B cell (primary cell): Measurements from ENCODE around the gene EYS. TPM values are rescaled to one million over a fixed set of nuclear protein-coding genes. Genes with fewer than 3 reads are reported as not detected.

Experiments used
- ATAC-seq: fragments of 200-7000 bp; cut with Tn5 transposase; one replicate; pipeline ENCODE4 v1.10.0; 2021; ENCODE audit warnings: low read depth, mild to moderate bottlenecking, moderate number of reproducible peaks, moderate library complexity
- CTCF ChIA-PET: fragments of 350-600 bp; sonication (Branson Sonifier 250); formaldehyde crosslinking; loops from one replicate; lab custom pipeline; 2021; ENCODE audit warnings: antibody characterized with exemption, inconsistent platforms; lab: Charles Lee
- POLR2A ChIA-PET: fragments of 350-600 bp; sonication (Branson Sonifier 250); formaldehyde crosslinking; loops from one replicate; lab custom pipeline; 2021; ENCODE audit warnings: antibody characterized with exemption; lab: Charles Lee
- DNase-seq: peaks from one replicate; pipeline ENCODE4 v3.0.0; 2013
- H2AFZ ChIP-seq: 2 replicates; pipeline ENCODE4 v1.6.1; 2012; ENCODE audit warnings: mild to moderate bottlenecking, low read depth, low read length; ENCODE audit not compliant: insufficient read depth, poor library complexity, severe bottlenecking
- H3K27ac ChIP-seq, 2 donors: 1 replicate in 1 of 2; 2 replicates in 1 of 2; pipeline ENCODE4 v1.5.1; 2012 to 2013; ENCODE audit warnings: low read length in 2 of 2, mild to moderate bottlenecking in 2 of 2, moderate library complexity in 1 of 2
- H3K27me3 ChIP-seq, 4 experiments: fragments of 200-600 bp in 1 of 4; sonication (generic) in 1 of 4; replicated peaks in 1 of 4; 1 replicate in 2 of 4; 2 replicates in 2 of 4; pipeline versions ENCODE4 v1.6.1 to v1.7.0; 2013 to 2016; ENCODE audit warnings: low read length in 3 of 4, mild to moderate bottlenecking in 2 of 4, mixed read lengths in 1 of 4, moderate library complexity in 1 of 4; ENCODE audit not compliant: insufficient read depth in 4 of 4, control insufficient read depth in 3 of 4; ENCODE audit errors: control extremely low read depth in 1 of 4
- H3K36me3 ChIP-seq, 2 experiments: replicated peaks in 1 of 2; 1 replicate in 1 of 2; 2 replicates in 1 of 2; pipeline versions ENCODE4 v1.6.1 to v1.7.1; 2013; ENCODE audit warnings: low read length in 1 of 2; ENCODE audit not compliant: insufficient read depth in 2 of 2, control insufficient read depth in 1 of 2; ENCODE audit errors: control extremely low read depth in 1 of 2, extremely low read depth in 1 of 2
- H3K4me1 ChIP-seq, 2 donors: fragments of 200-600 bp in 1 of 2; sonication (generic) in 1 of 2; 1 replicate in 1 of 2; 2 replicates in 1 of 2; pipeline versions ENCODE4 v1.5.1 to v1.6.1; 2013 to 2017; ENCODE audit warnings: low read length in 2 of 2; ENCODE audit not compliant: control insufficient read depth in 2 of 2, insufficient read depth in 2 of 2
- H3K4me2 ChIP-seq: replicated peaks from 2 replicates; pipeline ENCODE3; 2012; ENCODE audit warnings: mild to moderate bottlenecking, low read depth, low read length; ENCODE audit not compliant: poor library complexity, severe bottlenecking
- H3K4me3 ChIP-seq, 5 experiments: fragments of 200-600 bp in 1 of 5; sonication (generic) in 1 of 5; 1 replicate in 3 of 5; 2 replicates in 2 of 5; pipeline versions ENCODE4 v1.5.1 to v1.7.0; 2011 to 2016; ENCODE audit warnings: low read length in 4 of 5, mild to moderate bottlenecking in 4 of 5, low read depth in 2 of 5, control low read depth in 1 of 5, moderate library complexity in 1 of 5; ENCODE audit not compliant: insufficient read depth in 1 of 5; ENCODE audit errors: control extremely low read depth in 1 of 5, extremely low read depth in 1 of 5
- H3K79me2 ChIP-seq: fragments of 200-600 bp; sonication (generic); one replicate; pipeline ENCODE4 v1.6.0; 2016; ENCODE audit warnings: low read length; ENCODE audit not compliant: control insufficient read depth, insufficient read depth
- H3K9ac ChIP-seq: fragments of 200-600 bp; sonication (generic); 2 replicates; pipeline ENCODE4 v1.6.1; 2017; ENCODE audit warnings: mild to moderate bottlenecking, low read length, moderate library complexity
- H3K9me3 ChIP-seq, 3 donors: one replicate each; pipeline versions ENCODE4 v1.6.1 to v1.7.1; 2013; ENCODE audit warnings: low read length in 2 of 3; ENCODE audit not compliant: control insufficient read depth in 2 of 3, insufficient read depth in 1 of 3; ENCODE audit errors: control extremely low read depth in 1 of 3
- H4K20me1 ChIP-seq: 2 replicates; pipeline ENCODE4 v1.6.0; 2012; ENCODE audit warnings: mild to moderate bottlenecking, low read length; ENCODE audit not compliant: insufficient read depth, control insufficient read depth, poor library complexity, severe bottlenecking
- H3K27ac Mint-ChIP-seq: one replicate; pipeline ENCODE4 v1.8.0; 2021; ENCODE audit warnings: mixed read lengths
- H3K27me3 Mint-ChIP-seq: one replicate; pipeline ENCODE4 v1.8.0; 2021; ENCODE audit warnings: mixed read lengths
- H3K4me1 Mint-ChIP-seq: one replicate; pipeline ENCODE4 v1.8.0; 2021; ENCODE audit warnings: mixed read lengths
- H3K4me3 Mint-ChIP-seq: one replicate; pipeline ENCODE4 v1.8.0; 2021; ENCODE audit warnings: mixed read lengths
- H3K9me3 Mint-ChIP-seq: one replicate; pipeline ENCODE4 v1.8.0; 2022; ENCODE audit warnings: mixed read lengths; ENCODE audit not compliant: insufficient read depth
- EZH2 ChIP-seq: IDR thresholded peaks from 2 replicates; pipeline ENCODE4 v1.6.1; 2012; ENCODE audit warnings: borderline replicate concordance, low read depth, mild to moderate bottlenecking, moderate library complexity, low read length; ENCODE audit not compliant: insufficient read depth, poor library complexity, severe bottlenecking
- whole genome bisulfite sequencing: methylation state at CpG from one replicate; pipeline ENCODE4 v1.1.5; 2013; ENCODE audit warnings: missing lambda C conversion rate; ENCODE audit not compliant: insufficient coverage; 5-methylcytosine and 5-hydroxymethylcytosine counted together
- intact Hi-C: fragments of 100-400 bp; cut with micrococcal nuclease; formaldehyde crosslinking; loops from one replicate; pipeline ENCODE4 v1.10.0; 2022
- polyA plus RNA-seq: library from polyadenylated mRNA; depleted of rRNA; stranded (reverse); fragments of >200 nt; gene quantifications from 2 replicates; pipeline ENCODE4 v1.2.3, GENCODE V29; 2012
- total RNA-seq, 2 donors: library from RNA; stranded (reverse); fragments of 120-200 nt in 1 of 2; gene quantifications; 1 replicate in 1 of 2; 2 replicates in 1 of 2; pipeline versions ENCODE4 v1.2.3 to v1.2.4, GENCODE V29; 2013 to 2022
- TF ChIP-seq, protein P1 (sequence below): fragments of 200-600 bp; IDR thresholded peaks from one replicate; pipeline ENCODE4 v1.8.0; 2022; ENCODE audit warnings: antibody characterized with exemption, mild to moderate bottlenecking

The EYS gene
- total and polyA plus RNA-seq, 2 donors (not counting 1 experiment from before 2014, with no cell fraction given) = not detected

DNA sequence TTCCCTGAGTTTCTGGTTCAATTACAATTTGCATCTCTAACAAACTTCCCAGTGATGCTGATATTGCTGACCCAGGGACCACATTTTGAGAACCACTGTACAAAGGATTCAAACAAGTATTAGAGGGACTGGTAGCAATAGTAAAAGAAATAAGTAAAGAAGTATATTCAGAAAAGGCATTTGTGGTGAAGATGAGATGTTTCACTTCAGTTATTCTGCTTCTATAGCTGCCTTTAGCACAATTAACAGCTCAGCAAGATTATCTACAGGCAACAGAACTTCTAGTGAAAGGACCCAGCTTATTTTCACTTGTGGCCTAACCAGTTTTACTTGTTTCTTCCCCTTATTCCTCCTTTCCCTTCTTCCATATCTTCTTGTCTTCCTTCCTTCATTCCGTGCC, 1922.0 kb downstream of the EYS start:
- no peak overlapping the region for H3K4me3 Mint-ChIP-seq
- no peaks in the 10 kb centered on the region for H3K9me3 Mint-ChIP-seq
- ChIA-PET CTCF (no interaction called here), POLR2A (no interaction called here)
- H3K9me3 ChIP-seq = no peaks in the 10 kb centered on the region
- H4K20me1 ChIP-seq = no peaks in the 10 kb centered on the region
- no peak overlapping the region for H3K27ac ChIP-seq
- no peaks in the 10 kb centered on the region for H3K4me1 Mint-ChIP-seq
- H3K4me2 ChIP-seq = no peak overlapping the region
- H3K27me3 ChIP-seq = no peaks in the 10 kb centered on the region
- WGBS = no CpG with 5 or more reads among the region's 1 CpG
- intact Hi-C loops = no loop called here
- H3K79me2 ChIP-seq = no peaks in the 10 kb centered on the region
- H3K36me3 ChIP-seq = no peaks in the 10 kb centered on the region
- no peak overlapping the region for H3K9ac ChIP-seq
- no peak for DNase-seq
- TF ChIP-seq EZH2 = no peak
- TF ChIP-seq, protein P1, sequence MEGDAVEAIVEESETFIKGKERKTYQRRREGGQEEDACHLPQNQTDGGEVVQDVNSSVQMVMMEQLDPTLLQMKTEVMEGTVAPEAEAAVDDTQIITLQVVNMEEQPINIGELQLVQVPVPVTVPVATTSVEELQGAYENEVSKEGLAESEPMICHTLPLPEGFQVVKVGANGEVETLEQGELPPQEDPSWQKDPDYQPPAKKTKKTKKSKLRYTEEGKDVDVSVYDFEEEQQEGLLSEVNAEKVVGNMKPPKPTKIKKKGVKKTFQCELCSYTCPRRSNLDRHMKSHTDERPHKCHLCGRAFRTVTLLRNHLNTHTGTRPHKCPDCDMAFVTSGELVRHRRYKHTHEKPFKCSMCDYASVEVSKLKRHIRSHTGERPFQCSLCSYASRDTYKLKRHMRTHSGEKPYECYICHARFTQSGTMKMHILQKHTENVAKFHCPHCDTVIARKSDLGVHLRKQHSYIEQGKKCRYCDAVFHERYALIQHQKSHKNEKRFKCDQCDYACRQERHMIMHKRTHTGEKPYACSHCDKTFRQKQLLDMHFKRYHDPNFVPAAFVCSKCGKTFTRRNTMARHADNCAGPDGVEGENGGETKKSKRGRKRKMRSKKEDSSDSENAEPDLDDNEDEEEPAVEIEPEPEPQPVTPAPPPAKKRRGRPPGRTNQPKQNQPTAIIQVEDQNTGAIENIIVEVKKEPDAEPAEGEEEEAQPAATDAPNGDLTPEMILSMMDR = no peak
- no peaks in the 10 kb centered on the region for H3K4me1 ChIP-seq
- no peak overlapping the region for H3K27ac Mint-ChIP-seq
- H3K4me3 ChIP-seq = no peak overlapping the region
- peaks cover 17% of the 10 kb centered on the region for H3K27me3 Mint-ChIP-seq
- no peak overlapping the region for H2AFZ ChIP-seq
- no peak for ATAC-seq

DNA sequence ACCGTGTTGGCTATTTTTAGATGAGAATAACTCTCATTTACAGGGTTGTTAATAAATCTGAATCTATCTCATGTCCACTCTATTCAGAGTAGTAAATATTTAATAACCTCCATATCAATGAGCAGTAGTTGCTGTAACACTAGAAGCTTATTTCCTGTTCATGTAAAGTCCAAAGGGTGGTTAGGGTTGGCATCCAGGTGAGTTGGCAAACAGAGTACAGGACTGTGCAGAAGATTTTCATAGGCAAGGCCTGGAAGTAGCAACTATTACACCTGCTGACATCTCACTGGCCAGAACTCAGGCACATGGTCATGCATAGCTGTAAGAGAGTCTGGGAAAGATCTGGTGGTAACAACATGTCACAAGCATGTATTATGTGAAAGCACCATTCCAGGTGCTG, 1923.9 kb downstream of the EYS start:
- H3K9me3 ChIP-seq = no peaks in the 10 kb centered on the region
- TF ChIP-seq, protein P1 = no peak
- TF ChIP-seq EZH2 = no peak
- Mint-ChIP-seq H3K4me3 (no peak overlapping the region), H3K9me3 (no peaks in the 10 kb centered on the region), H3K27me3 (peaks cover 17% of the 10 kb centered on the region), H3K4me1 (no peaks in the 10 kb centered on the region), H3K27ac (no peak overlapping the region)
- ChIA-PET POLR2A (no interaction called here), CTCF (interaction anchor here (1.1 kb wide), 1 partner anchor 19 kb away, joined by 3 read pairs; no protein-coding TSS in a partner anchor)
- H2AFZ ChIP-seq = no peak overlapping the region
- no peaks in the 10 kb centered on the region for H3K4me1 ChIP-seq
- H3K27me3 ChIP-seq = no peaks in the 10 kb centered on the region
- no CpG with 5 or more reads among the region's 1 CpG for WGBS
- intact Hi-C loops = no loop called here
- H3K27ac ChIP-seq = no peak overlapping the region
- no peak overlapping the region for H3K4me3 ChIP-seq
- ATAC-seq = no peak
- H3K4me2 ChIP-seq = no peak overlapping the region
- no peak for DNase-seq
- no peaks in the 10 kb centered on the region for H3K36me3 ChIP-seq
- no peak overlapping the region for H3K9ac ChIP-seq
- no peaks in the 10 kb centered on the region for H4K20me1 ChIP-seq
- no peaks in the 10 kb centered on the region for H3K79me2 ChIP-seq
